ENCODE data around the gene CAPN3.

GRCh38 chr15:42359985-42360384 is 684 bp downstream of the CAPN3 start:
- no peak for TF ChIP-seq PAX5 (IDR thresholded peaks at IDR 0.05; ENCODE audit: insufficient read depth, low read length, severe bottlenecking)
- no peak for TF ChIP-seq POLR2AphosphoS5 (IDR thresholded peaks at IDR 0.05; ENCODE audit: low read depth, low read length)
- no peak for TF ChIP-seq POLR2A (IDR thresholded peaks at IDR 0.05; ENCODE audit: low read depth, low read length)
- TF ChIP-seq POU2F2 (IDR thresholded peaks at IDR 0.05; ENCODE audit: low read depth, low read length), result no peak
- TF ChIP-seq TAF1 (IDR thresholded peaks at IDR 0.05; ENCODE audit: low read depth, low read length), result no peak

Data from GM12891 (cell line).